ENCODE data around the gene GLIPR1.
"Not testable (repeated sequence)": the region's sequence is repeated elsewhere in the genome, so short reads cannot be mapped to it uniquely, and the experiment has no call there.

- TF ChIP-seq EP300, POLR2A, CTCF, POLR2AphosphoS5 (IDR thresholded peaks at IDR 0.05): not testable (repeated sequence)
These were observed 40.7 kb downstream of the GLIPR1 start for GRCh38 chr12:75521224-75521623.

Data from suprapubic skin (tissue), 4 donors.